ENCODE results near the gene FAM219A. TPM values are rescaled to one million over a fixed set of nuclear protein-coding genes. Genes with fewer than 3 reads are reported as not detected.
A peak's percentile ranks its signal among the peaks of the same experiment; 100 is the strongest.

Gene FAM219A
- total RNA-seq, 4 donors from 2014 or later, result 12.6 to 19.2 (median 17.0) TPM

GRCh38 chr9:34380034-34380510 is 78.3 kb downstream of the FAM219A start:
- peaks cover 25 to 64% (median 55%) of the 10 kb centered on the region in 4 donors for H3K4me1 ChIP-seq
- peak overlapping the region; percentile 59 to 72 (median 65) for H3K4me3 ChIP-seq
- no peaks in the 10 kb centered on the region for H3K9me3 ChIP-seq
- WGBS, result 53% methylated on average over 2 of the region's 24 CpGs
- peak overlapping the region; percentile 78 to 87 (median 80) for H3K27ac ChIP-seq (replicated peaks in 1 of 4)
- intact Hi-C loops (cut with DNase I), result no loop called here
- DNase-seq (ENCODE audit: extremely low spot score), result no peak
- TF ChIP-seq EP300 (IDR thresholded peaks at IDR 0.05) (no peak), CTCF (IDR thresholded peaks at IDR 0.05) (no peak), POLR2AphosphoS5 (IDR thresholded peaks at IDR 0.05) (no peak), POLR2A (IDR thresholded peaks at IDR 0.05; ENCODE audit: low read depth) (no peak)
- no peaks in the 10 kb centered on the region for H3K27me3 ChIP-seq
- H3K36me3 ChIP-seq, result no peaks in the 10 kb centered on the region

DNA sequence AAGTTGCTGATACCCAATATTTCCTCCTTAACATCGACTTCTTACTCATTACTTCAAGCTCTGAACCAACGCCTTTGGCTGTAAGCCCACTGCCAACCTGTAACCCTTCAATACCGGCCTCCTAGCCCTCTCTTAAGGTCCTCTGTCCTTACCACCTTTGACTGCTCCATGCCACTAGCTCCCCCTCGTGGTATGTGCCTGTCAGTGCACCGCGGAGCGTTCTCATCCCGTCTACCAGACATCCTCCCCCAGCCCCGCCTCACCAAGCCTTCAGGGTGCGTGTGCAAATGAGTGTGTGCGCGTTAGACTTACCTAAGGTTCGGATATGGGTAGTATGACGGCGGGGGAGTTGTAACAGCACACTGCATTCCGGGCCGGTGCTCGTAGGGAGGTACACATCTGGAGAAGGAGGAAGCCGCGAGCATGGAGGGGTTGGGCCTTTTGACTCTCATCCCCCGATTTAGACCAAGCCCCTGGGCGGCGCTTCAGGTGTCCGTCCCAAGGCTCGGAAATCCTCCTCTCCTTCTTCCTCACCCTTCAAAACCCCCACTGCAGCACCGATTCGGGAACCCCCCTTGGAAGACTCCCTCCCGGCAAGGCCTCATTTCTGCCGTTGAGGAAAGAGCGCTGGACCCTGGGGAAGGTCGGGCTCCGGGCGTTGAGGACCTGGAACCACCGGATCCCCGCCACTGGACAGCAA is 78.9 kb downstream of the FAM219A start:
- intact Hi-C loops (cut with DNase I), result loop anchor here (5.0 kb wide), 1 partner anchor 122 kb away; no protein-coding TSS in a partner anchor
- H3K36me3 ChIP-seq, result no peaks in the 10 kb centered on the region
- peaks cover 28 to 70% (median 60%) of the 10 kb centered on the region in 4 donors for H3K4me1 ChIP-seq
- H3K27ac ChIP-seq (replicated peaks in 1 of 4), result peak overlapping the region; percentile 78 to 87 (median 80)
- H3K9me3 ChIP-seq, result no peaks in the 10 kb centered on the region
- peak; percentile 98 for DNase-seq (ENCODE audit: extremely low spot score)
- no peaks in the 10 kb centered on the region for H3K27me3 ChIP-seq
- no peak for TF ChIP-seq POLR2A (IDR thresholded peaks at IDR 0.05; ENCODE audit: low read depth)
- peak in 2 of 3 experiments; percentile 96 to 97 for TF ChIP-seq CTCF (IDR thresholded peaks at IDR 0.05)
- peak in 1 of 2 donors; percentile 59 for TF ChIP-seq POLR2AphosphoS5 (IDR thresholded peaks at IDR 0.05)
- TF ChIP-seq EP300 (IDR thresholded peaks at IDR 0.05), result no peak
- WGBS, result 13% methylated on average over 35 of the region's 35 CpGs
- peak overlapping the region; percentile 59 to 72 (median 65) for H3K4me3 ChIP-seq

GRCh38 chr9:34378376-34379060 is 79.9 kb downstream of the FAM219A start:
- Histone ChIP-seq H3K4me3 (no peak overlapping the region), H3K9me3 (no peaks in the 10 kb centered on the region), H3K27me3 (no peaks in the 10 kb centered on the region), H3K36me3 (no peaks in the 10 kb centered on the region), H3K27ac (replicated peaks in 1 of 4) (peak overlapping the region in 3 of 4 donors; percentile 37 to 87 (median 80)), H3K4me1 (peaks cover 28 to 79% (median 64%) of the 10 kb centered on the region in 4 donors)
- DNase-seq (ENCODE audit: extremely low spot score), result no peak
- 100% methylated on average over 3 of the region's 3 CpGs for WGBS
- intact Hi-C loops (cut with DNase I), result loop anchor here (5.0 kb wide), 1 partner anchor 121 kb away; no protein-coding TSS in a partner anchor
- TF ChIP-seq POLR2A (IDR thresholded peaks at IDR 0.05; ENCODE audit: low read depth) (no peak), POLR2AphosphoS5 (IDR thresholded peaks at IDR 0.05) (no peak), CTCF (IDR thresholded peaks at IDR 0.05) (no peak), EP300 (IDR thresholded peaks at IDR 0.05) (no peak)

- DNase-seq (ENCODE audit: extremely low spot score), result no peak
- H3K27ac ChIP-seq (replicated peaks in 1 of 4), result peak overlapping the region; percentile 79 to 88 (median 84)
- H3K9me3 ChIP-seq, result no peaks in the 10 kb centered on the region
- WGBS, result 24% methylated on average over 7 of the region's 21 CpGs
- TF ChIP-seq CTCF (IDR thresholded peaks at IDR 0.05), result no peak
- no peak for TF ChIP-seq EP300 (IDR thresholded peaks at IDR 0.05)
- TF ChIP-seq POLR2AphosphoS5 (IDR thresholded peaks at IDR 0.05), result no peak
- no peak for TF ChIP-seq POLR2A (IDR thresholded peaks at IDR 0.05; ENCODE audit: low read depth)
- H3K36me3 ChIP-seq, result peaks cover 0 to 3% (median 2%) of the 10 kb centered on the region in 4 donors
- intact Hi-C loops (cut with DNase I), result loop anchor here (1.0 to 5.0 kb wide), 2 partner anchors 45 to 120 kb away; no protein-coding TSS in a partner anchor
- peaks cover 28 to 81% (median 64%) of the 10 kb centered on the region in 4 donors for H3K4me1 ChIP-seq
- peak overlapping the region; percentile 66 to 85 (median 80) for H3K4me3 ChIP-seq
- no peaks in the 10 kb centered on the region for H3K27me3 ChIP-seq
Observed at GRCh38 chr9:34377404-34377746, 81.0 kb downstream of the FAM219A start.

Measured in esophagus muscularis mucosa (tissue), 4 donors.